IPS-20b (cell line): ENCODE measurements around the gene CDC42BPA.
"Not testable (repeated sequence)": the region's sequence is repeated elsewhere in the genome, so short reads cannot be mapped to it uniquely, and the experiment has no call there.

Experiments used
- H3K27ac ChIP-seq: one replicate; pipeline ENCODE4 v1.5.1; 2013; ENCODE audit warnings: low read length
- H3K27me3 ChIP-seq: 2 replicates; pipeline ENCODE4 v1.6.1; 2013; ENCODE audit warnings: mild to moderate bottlenecking, low read length, inconsistent platforms; ENCODE audit not compliant: insufficient read depth
- H3K36me3 ChIP-seq: 2 replicates; pipeline ENCODE4 v1.6.1; 2013; ENCODE audit warnings: low read depth, mild to moderate bottlenecking, inconsistent platforms, low read length, moderate library complexity; ENCODE audit not compliant: insufficient read depth
- H3K4me1 ChIP-seq: 2 replicates; pipeline ENCODE4 v1.6.1; 2013; ENCODE audit warnings: mild to moderate bottlenecking, control low read depth, inconsistent platforms, low read length, moderate library complexity; ENCODE audit not compliant: insufficient read depth
- H3K4me3 ChIP-seq: 2 replicates; pipeline ENCODE4 v1.5.1; 2013; ENCODE audit warnings: mild to moderate bottlenecking, low read length, inconsistent platforms
- H3K9ac ChIP-seq: 2 replicates; pipeline ENCODE4 v1.6.1; 2013; ENCODE audit warnings: low read depth, mild to moderate bottlenecking, inconsistent platforms, low read length, moderate library complexity
- H3K9me3 ChIP-seq: 2 replicates; pipeline ENCODE4 v1.6.1; 2013; ENCODE audit warnings: mild to moderate bottlenecking, low read depth, low read length, inconsistent platforms; ENCODE audit not compliant: insufficient read depth

The CDC42BPA gene

DNA sequence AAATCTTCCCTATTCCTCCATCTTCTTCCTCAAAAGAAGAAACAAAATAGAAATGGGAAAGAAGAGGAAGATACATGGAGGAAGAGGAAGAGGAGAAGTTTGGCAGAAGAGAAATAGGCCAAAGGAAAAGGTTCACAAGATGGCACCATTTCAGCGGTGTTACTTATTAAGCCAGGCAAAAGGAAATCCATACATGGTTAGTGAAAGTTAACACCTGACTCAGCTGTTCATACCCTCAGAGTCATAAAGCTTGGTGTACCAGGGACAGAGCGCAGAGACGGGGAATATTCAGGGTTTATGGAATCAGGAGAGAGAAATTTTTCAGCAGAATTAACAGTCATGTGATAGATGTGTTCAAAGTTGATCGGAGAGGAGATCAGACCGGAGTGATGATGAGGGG lies 307.6 kb downstream of the CDC42BPA start:
- Histone ChIP-seq H3K9me3 (no peaks in the 10 kb centered on the region), H3K27ac (no peak overlapping the region), H3K36me3 (peaks cover 13% of the 10 kb centered on the region)

DNA sequence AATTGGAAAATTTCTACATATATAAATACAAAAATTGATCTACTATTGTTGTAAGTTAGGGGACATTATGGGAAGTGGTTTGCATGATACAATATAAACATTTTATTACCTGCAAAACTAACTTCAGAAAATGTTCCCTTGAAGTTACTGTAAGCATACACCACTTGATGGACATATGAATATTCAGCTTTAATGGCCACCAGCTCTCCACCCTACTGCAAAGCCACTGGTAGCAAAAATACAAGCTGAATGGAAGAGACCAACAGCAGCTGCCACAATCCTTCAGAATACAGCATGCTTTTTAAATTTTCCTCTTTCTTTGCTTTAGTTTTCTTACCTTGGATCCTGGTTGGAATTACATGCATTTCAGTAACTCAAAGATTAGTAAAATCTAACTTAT lies 308.4 kb downstream of the CDC42BPA start:
- no peak overlapping the region for H3K4me3 ChIP-seq
- no peak overlapping the region for H3K27ac ChIP-seq
- H3K9me3 ChIP-seq, result no peaks in the 10 kb centered on the region
- H3K36me3 ChIP-seq, result peaks cover 9% of the 10 kb centered on the region; the same call in 1 of the 2 replicates
- H3K9ac ChIP-seq, result no peak overlapping the region
- no peaks in the 10 kb centered on the region for H3K4me1 ChIP-seq
- H3K27me3 ChIP-seq, result no peaks in the 10 kb centered on the region

More for the DNA sequence above, 307.6 kb downstream of the CDC42BPA start:
- no peaks in the 10 kb centered on the region for H3K27me3 ChIP-seq
- no peak overlapping the region for H3K4me3 ChIP-seq
- H3K4me1 ChIP-seq, result no peaks in the 10 kb centered on the region
- no peak overlapping the region for H3K9ac ChIP-seq

DNA sequence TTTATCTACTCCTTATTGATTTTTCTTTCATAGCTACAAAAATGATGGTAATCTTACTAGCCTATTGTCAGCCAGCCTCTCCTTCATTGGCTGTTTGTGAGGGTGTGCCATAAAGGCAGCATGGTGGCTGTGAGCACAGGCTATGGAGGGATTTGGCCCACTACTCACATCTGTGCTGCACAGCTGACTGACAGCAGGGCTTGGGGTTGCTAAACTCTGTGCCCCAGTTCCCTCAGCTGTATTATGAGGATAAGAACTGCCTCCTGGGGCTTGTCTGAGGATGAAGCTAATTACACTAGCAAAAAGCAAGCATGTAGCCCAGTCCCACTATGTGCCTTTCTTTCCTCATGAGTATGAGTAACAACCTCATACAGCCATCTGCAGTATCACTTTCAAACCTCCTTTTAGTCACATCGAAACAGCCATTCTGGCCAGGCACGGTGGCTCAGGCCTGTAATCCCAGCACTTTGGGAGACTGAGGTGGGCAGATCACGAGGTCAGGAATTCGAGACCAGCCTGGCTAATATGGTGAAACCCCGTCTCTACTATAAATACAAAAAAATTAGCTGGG lies 312.0 kb downstream of the CDC42BPA start:
- Histone ChIP-seq H3K4me1 (no peaks in the 10 kb centered on the region), H3K4me3 (no peak overlapping the region), H3K27ac (no peak overlapping the region), H3K27me3 (no peaks in the 10 kb centered on the region), H3K9me3 (no peaks in the 10 kb centered on the region), H3K9ac (no peak overlapping the region), H3K36me3 (peaks cover 23% of the 10 kb centered on the region)

DNA sequence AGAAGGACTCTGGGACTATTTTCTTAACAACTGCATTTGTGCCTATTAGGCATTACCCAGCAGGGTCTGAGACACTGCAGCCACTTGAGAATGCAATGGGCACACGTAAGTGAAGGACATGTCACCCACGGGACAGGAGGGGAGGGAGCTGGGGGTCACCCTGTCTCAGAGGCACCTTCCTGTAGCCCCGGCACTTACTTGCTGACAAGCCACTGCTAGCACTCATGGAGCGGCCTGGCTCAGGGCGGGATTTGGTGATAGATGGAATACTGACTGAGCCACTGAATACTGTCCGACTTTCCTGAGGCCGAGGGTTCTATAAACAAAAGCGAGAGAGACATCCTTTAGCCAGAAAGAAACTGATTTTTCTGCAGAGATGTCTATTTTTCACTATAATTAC lies 313.5 kb downstream of the CDC42BPA start:
- Histone ChIP-seq H3K27ac (no peak overlapping the region), H3K27me3 (no peaks in the 10 kb centered on the region), H3K9me3 (no peaks in the 10 kb centered on the region), H3K4me3 (no peak overlapping the region), H3K9ac (no peak overlapping the region), H3K4me1 (no peaks in the 10 kb centered on the region), H3K36me3 (peaks cover 18% of the 10 kb centered on the region)

DNA sequence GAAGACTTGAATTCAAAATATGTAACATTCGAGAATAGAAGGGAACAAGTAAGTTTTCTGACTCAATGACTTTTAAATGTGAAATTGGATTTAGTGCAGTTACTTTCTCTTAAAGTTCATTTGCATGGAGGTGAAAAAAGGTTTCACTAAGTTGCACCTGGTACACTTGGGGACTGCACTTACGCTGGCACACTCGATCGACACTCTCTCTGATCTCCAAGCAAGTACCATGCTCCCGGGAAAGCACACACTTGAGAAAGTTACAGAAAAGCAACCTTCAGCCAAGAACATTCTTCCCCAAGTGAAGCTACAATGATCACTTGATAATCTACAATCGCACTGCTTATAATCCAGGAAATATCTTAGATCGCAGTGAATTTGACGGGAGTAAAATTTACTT lies 315.1 kb downstream of the CDC42BPA start:
- H3K9ac ChIP-seq, result no peak overlapping the region
- H3K36me3 ChIP-seq, result peaks cover 18% of the 10 kb centered on the region
- H3K9me3 ChIP-seq, result no peaks in the 10 kb centered on the region
- H3K4me1 ChIP-seq, result no peaks in the 10 kb centered on the region
- H3K4me3 ChIP-seq, result no peak overlapping the region
- no peak overlapping the region for H3K27ac ChIP-seq
- H3K27me3 ChIP-seq, result no peaks in the 10 kb centered on the region

DNA sequence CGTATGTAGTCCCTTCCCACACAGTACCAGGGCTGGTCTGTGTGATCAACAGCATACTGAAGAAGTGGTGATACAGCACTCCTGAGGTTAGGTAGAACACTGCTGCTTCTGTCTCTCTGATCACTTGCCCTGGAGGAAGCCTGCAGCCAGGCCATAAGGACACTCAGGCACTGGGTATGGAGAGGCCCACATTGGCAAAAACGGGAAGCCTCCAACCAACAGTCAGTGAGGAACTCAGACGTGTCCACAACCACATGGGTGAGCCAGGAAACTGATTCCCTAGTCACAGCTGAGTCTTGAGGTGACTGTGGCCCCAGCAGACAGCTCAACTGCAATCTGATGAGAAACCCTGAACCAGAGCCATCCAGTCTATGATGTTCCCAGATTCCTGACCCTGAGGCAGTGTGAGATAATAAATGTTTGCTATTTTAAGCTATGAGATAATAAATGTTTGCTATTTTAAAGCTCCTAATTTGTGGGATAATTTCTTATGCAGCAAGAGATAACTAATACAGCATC lies 315.7 kb downstream of the CDC42BPA start:
- no peaks in the 10 kb centered on the region for H3K27me3 ChIP-seq
- no peak overlapping the region for H3K9ac ChIP-seq
- no peak overlapping the region for H3K4me3 ChIP-seq
- H3K36me3 ChIP-seq, result peaks cover 18% of the 10 kb centered on the region
- H3K4me1 ChIP-seq, result no peaks in the 10 kb centered on the region
- no peaks in the 10 kb centered on the region for H3K9me3 ChIP-seq
- H3K27ac ChIP-seq, result no peak overlapping the region

DNA sequence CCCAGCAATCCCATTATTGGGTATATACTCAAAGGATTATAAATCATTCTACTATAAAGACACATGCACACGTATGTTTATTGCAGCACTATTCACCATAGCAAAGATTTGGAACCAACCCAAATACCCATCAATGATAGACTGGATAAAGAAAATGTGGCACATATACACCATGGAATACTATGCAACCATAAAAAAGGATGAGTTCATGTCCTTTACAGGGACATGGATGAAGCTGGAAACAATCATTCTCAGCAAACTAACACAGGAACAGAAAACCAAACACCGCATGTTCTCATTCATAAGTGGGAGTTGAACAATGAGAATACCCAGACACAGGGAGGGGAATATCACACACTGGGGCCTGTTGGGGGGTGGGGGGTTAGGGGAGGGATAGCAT lies 318.7 kb downstream of the CDC42BPA start:
- H3K4me3 ChIP-seq, H3K9me3 ChIP-seq: not testable (repeated sequence)

DNA sequence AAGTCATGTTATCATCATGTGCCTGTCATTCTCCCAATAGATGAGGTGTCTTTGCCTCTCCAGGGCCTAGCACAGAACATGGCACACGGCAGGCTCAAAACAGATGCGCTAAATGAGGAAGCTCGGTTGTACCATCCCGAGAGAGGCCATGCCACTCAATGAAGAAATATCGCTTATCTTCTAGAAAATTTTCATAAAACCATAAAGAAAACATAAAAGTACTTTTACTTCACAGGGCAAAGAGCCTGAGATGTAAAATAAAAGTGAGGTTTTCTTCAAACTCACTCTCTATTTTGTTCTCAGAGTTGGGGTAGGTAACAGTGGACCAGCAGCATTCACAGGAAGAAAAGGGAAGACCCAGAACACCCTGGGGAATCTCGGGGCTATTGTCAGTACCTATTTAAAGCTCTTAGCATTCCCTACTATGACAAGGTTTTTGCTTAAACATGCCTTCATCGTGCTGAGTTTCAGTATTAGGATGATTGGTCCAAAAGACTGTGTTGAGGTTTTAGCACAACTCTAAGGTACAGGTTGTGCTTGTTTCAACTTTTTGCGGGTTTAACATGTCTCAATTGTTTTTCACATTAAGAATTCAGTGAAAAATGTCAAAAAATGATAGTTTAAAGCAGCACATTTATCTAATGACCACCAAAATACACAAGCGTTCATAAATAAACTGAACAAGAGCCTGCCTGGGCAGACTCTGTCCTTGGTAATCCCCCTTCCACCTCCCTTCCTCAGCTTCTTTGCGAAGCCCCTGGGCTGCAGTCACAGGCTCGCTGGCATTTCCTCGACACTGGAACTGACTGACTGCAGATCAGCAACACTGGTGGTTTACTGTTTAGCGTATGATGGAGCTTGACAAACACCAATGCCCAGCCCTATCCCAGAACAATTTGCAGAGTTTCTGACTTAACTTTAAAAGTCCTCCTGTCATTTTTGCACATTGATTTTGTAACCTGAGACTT lies 322.6 kb downstream of the CDC42BPA start:
- Histone ChIP-seq H3K27ac (no peak overlapping the region), H3K9me3 (no peaks in the 10 kb centered on the region), H3K27me3 (no peaks in the 10 kb centered on the region), H3K9ac (no peak overlapping the region), H3K4me1 (no peaks in the 10 kb centered on the region; the same call in 1 of the 2 replicates), H3K4me3 (no peak overlapping the region), H3K36me3 (peaks cover 10% of the 10 kb centered on the region; the same call in 1 of the 2 replicates)

More for the DNA sequence above, 318.7 kb downstream of the CDC42BPA start:
- not testable (repeated sequence) for H3K27me3 ChIP-seq, H3K27ac ChIP-seq, H3K9ac ChIP-seq, H3K4me1 ChIP-seq
- peaks cover 14% of the 10 kb centered on the region for H3K36me3 ChIP-seq

DNA sequence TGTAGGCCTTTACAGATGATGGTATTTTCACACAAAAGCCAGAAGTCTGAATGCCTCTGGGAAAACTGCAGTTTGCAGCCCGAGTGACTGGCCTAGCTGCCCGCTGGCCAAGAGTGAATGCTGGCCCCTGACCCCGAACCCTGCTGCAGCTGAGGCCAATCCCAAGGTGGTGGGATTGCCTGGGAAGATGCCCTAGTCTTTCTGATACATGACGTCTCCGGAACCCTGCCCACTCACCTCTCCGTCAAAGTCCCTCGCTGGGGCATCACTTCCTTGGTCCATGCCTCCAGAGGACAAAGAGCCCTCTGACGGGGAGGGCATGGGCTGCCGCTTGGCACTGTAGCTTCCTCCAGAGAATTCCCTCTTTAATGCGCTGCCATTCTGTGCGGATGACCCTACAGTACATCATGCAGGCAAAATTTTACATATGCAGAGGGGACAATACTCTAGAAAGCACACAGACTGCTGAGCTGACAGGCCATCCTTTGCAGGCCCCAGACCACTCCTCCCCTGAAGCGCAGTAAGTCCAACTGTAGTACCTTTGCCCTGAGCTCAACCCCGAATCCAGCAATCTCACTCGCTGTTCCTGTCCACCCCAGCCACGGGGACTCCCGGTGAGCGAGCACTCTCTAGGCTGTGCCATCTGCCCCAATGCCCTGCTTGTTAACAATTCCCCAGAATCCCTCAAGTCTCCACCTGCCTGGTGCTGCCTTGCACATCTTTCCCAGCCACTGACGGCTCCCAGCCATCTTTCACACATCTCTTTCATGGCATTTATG lies 323.5 kb downstream of the CDC42BPA start:
- H3K27me3 ChIP-seq, result no peaks in the 10 kb centered on the region
- no peaks in the 10 kb centered on the region for H3K9me3 ChIP-seq
- no peak overlapping the region for H3K9ac ChIP-seq
- H3K36me3 ChIP-seq, result peaks cover 10% of the 10 kb centered on the region; the same call in 1 of the 2 replicates
- H3K4me1 ChIP-seq, result no peaks in the 10 kb centered on the region; the same call in 1 of the 2 replicates
- H3K4me3 ChIP-seq, result no peak overlapping the region
- no peak overlapping the region for H3K27ac ChIP-seq

DNA sequence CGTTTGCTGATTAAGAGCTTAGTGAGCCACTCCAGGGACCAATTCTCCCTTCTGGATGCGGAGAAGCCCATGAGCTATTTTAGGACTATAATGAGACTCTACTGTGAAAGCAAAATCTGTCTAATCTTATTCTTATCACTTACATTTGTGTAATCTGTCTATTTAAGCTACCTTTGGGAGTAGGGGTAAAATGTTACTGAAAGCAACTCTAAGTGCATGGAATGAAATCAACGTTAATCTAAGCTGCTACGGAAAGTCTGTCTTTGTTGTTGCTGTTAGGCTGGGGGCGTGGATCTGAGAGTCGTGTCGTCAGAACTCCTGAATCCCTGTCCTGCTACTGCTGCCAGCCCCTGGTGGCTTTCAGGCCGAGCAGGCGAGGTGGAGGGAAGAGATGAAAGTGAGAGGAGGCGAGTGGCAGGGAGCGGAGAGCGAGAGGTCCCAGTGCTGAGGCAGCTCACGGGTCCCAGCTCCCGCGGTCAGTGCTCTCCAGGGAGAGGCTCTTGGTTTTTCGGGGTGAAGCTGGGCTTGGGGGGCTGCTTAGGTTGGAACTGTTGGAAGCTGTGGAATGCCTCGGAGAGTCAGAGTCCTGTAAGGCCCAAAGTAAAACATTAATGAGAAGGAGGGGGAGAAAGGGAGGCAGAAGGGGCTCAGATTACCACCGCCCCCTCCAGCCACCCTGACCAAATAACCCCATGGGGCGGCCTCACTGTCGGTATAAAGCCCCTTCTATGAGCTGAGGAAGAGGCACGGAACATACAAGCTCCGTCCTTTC lies 324.3 kb downstream of the CDC42BPA start:
- H3K4me3 ChIP-seq, result no peak overlapping the region
- H3K27ac ChIP-seq, result no peak overlapping the region
- H3K36me3 ChIP-seq, result peaks cover 10% of the 10 kb centered on the region; the same call in 1 of the 2 replicates
- no peaks in the 10 kb centered on the region for H3K27me3 ChIP-seq
- H3K4me1 ChIP-seq, result no peaks in the 10 kb centered on the region; the same call in 1 of the 2 replicates
- H3K9me3 ChIP-seq, result no peaks in the 10 kb centered on the region
- H3K9ac ChIP-seq, result no peak overlapping the region

DNA sequence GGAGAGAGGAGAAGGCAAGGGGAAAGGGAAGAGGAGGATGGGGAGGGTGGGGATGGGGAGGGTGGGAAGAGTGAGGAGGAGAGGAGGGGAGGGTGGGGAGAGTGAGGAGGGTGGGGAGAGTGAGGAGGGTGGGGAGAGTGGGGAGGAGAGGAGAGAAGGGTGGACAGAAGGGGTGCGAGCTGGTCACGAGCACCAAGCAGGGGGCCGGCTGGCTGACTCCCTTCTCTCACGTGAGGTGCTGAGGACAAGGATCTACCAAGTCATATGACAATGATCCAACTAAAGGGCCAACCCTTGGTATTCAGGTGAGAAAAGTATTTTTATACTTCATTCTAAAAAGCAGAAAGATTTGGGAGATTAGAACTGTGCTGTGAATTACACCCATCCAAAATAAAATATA lies 326.4 kb downstream of the CDC42BPA start:
- Histone ChIP-seq H3K27ac (no peak overlapping the region), H3K4me1 (no peaks in the 10 kb centered on the region; the same call in 1 of the 2 replicates), H3K9me3 (no peaks in the 10 kb centered on the region), H3K27me3 (no peaks in the 10 kb centered on the region), H3K36me3 (peaks cover 18% of the 10 kb centered on the region), H3K4me3 (no peak overlapping the region), H3K9ac (no peak overlapping the region)
